PC-9 (cell line): ENCODE measurements around the gene USP7. TPM values are rescaled to one million over a fixed set of nuclear protein-coding genes. Genes with fewer than 3 reads are reported as not detected.

Experiments used
- BruUV-seq: library from RNA; stranded (reverse); fragments of 400-500 nt; replicated peaks from 2 replicates; lab custom pipeline; 2021; lab: Mats Ljungman, UMichigan
- CTCF ChIA-PET: fragments of 300-600 bp; sonication (Branson Sonifier 250); formaldehyde crosslinking; loops from one replicate; lab custom pipeline; 2022; ENCODE audit warnings: antibody characterized with exemption; lab: Charles Lee
- POLR2A ChIA-PET: fragments of 300-600 bp; sonication (Branson Sonifier 250); formaldehyde crosslinking; loops from one replicate; lab custom pipeline; 2022; ENCODE audit warnings: antibody characterized with exemption; ENCODE audit not compliant: unreplicated experiment; lab: Charles Lee
- DNase-seq, 2 experiments: peaks; one replicate each; pipeline versions ENCODE4 v3.0.0 to v3.0.0-alpha.2; 2015 to 2022; ENCODE audit warnings: mixed read lengths in 1 of 2
- H2AFZ ChIP-seq: fragments of 200-600 bp; sonication (generic); 2 replicates; pipeline ENCODE4 v1.8.1; 2017; ENCODE audit warnings: antibody characterized with exemption
- H3F3A ChIP-seq: fragments of 200-600 bp; sonication (generic); 2 replicates; pipeline ENCODE4 v1.8.1; 2017; ENCODE audit warnings: antibody characterized with exemption, mild to moderate bottlenecking, low read depth; ENCODE audit not compliant: insufficient read depth
- H3K27ac ChIP-seq: fragments of 200-600 bp; sonication (generic); 2 replicates; pipeline ENCODE4 v1.6.1; 2016; ENCODE audit warnings: mixed run types
- H3K27me3 ChIP-seq: fragments of 200-600 bp; sonication (generic); 2 replicates; pipeline ENCODE4 v1.6.1; 2016; ENCODE audit warnings: low read depth, mixed run types; ENCODE audit not compliant: insufficient read depth
- H3K36me3 ChIP-seq: fragments of 200-600 bp; sonication (generic); 2 replicates; pipeline ENCODE4 v1.6.1; 2016; ENCODE audit warnings: low read depth, mixed run types
- H3K4me1 ChIP-seq: fragments of 200-600 bp; sonication (generic); replicated peaks from 2 replicates; pipeline ENCODE4 v1.6.1; 2016; ENCODE audit warnings: mixed run types; ENCODE audit not compliant: insufficient read depth
- H3K4me2 ChIP-seq: fragments of 200-600 bp; sonication (generic); 2 replicates; pipeline ENCODE4 v1.6.1; 2017; ENCODE audit warnings: mixed run types
- H3K4me3 ChIP-seq: fragments of 200-600 bp; sonication (generic); 2 replicates; pipeline ENCODE4 v1.6.1; 2016; ENCODE audit warnings: mixed run types
- H3K79me2 ChIP-seq: fragments of 200-600 bp; sonication (generic); 2 replicates; pipeline ENCODE4 v1.6.1; 2017; ENCODE audit warnings: low read depth, mixed run types
- H3K9me2 ChIP-seq: fragments of 200-600 bp; sonication (generic); 2 replicates; pipeline ENCODE4 v1.8.1; 2017; ENCODE audit warnings: mild to moderate bottlenecking; ENCODE audit not compliant: insufficient read depth
- H3K9me3 ChIP-seq: fragments of 200-600 bp; sonication (generic); 2 replicates; pipeline ENCODE4 v1.8.1; 2016; ENCODE audit warnings: low read depth; ENCODE audit not compliant: insufficient read depth
- H4K20me1 ChIP-seq: fragments of 200-600 bp; sonication (generic); 2 replicates; pipeline ENCODE4 v1.8.1; 2017; ENCODE audit not compliant: insufficient read depth
- EZH2 ChIP-seq: fragments of 200-600 bp; sonication (generic); IDR thresholded peaks from 2 replicates; pipeline ENCODE4 v1.8.0; 2017; ENCODE audit warnings: antibody characterized with exemption, low read depth
- intact Hi-C: fragments of 100-400 bp; cut with micrococcal nuclease; formaldehyde crosslinking; loops from one replicate; pipeline ENCODE4 v1.10.0; 2022; ENCODE audit not compliant: unreplicated experiment
- total RNA-seq: library from RNA; stranded (reverse); gene quantifications from 2 replicates; pipeline ENCODE4 v1.2.3, GENCODE V29; 2021
- TF ChIP-seq, protein P1 (sequence below): fragments of 200-600 bp; sonication (generic); conservative IDR thresholded peaks from 2 replicates; pipeline ENCODE4 v1.6.1; 2017; ENCODE audit warnings: mixed run types, antibody characterized with exemption, mild to moderate bottlenecking, moderate library complexity

USP7 gene
- total RNA-seq, 1 experiment from 2014 or later = 167 TPM

DNA sequence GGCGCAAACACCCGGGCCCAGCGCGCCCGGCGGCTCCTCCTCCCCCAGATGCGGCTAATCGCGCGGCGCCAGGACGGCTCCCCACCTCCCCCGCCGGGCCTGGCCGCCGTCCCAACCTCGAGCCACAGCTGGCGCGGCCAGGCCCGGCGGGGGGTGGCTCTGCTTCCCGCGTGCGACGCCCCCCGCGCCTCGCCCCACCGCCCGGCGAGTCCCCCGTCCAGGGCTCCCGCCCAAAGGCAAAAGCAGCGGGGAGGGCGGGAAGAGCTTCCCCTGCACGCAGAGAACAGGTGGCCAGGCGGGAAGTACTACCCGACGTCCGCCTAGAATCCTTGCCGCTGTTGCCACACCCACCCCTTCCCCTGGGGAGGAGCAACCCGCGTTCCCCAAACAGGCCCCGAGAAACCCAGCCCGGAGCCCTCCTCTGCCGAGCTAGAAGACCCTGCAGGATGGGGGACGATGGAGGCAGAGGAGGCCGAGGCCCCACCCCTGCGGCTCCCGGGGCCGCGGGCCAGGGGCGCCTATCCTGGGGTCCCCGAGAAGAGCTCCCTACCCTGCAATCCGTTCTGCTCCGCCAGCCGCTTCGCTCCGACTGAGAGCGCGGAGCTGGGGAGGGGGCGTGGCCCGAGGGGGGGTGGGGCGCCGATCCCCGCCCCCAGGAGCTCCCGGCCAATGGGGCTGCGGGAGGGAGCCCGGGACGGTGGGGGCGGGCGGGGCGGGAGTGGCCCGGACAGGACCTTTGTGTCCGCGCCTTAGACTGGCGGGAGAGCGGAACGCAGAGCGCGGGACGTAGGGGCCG, 95.1 kb downstream of the USP7 start, which contains the start of gene CARHSP1:
TSS of gene CARHSP1 (minus strand) at position 591 of the 796 bp plus-strand sequence. CDS start 9,678 bp downstream, outside the sequence.
- peaks cover 28% of the 10 kb centered on the region for H4K20me1 ChIP-seq
- H3K9me2 ChIP-seq = no peaks in the 10 kb centered on the region
- peaks cover 30% of the 10 kb centered on the region for H3F3A ChIP-seq
- H3K79me2 ChIP-seq = peaks cover 46% of the 10 kb centered on the region
- H2AFZ ChIP-seq = peak within 1 kb of the TSS; percentile 96
- POLR2A ChIA-PET = interaction anchor here (0.5 to 1.4 kb wide), 11 partner anchors 10 to 1694 kb away, joined by 3 to 45 read pairs (median 4); partner anchors contain the start of genes HAPSTR1, PMM2 and TMEM186
- no peaks in the 10 kb centered on the region for H3K9me3 ChIP-seq
- intact Hi-C loops = loop anchor here (2.0 kb wide), 1 partner anchor 72 kb away; the partner anchor contains the start of genes PMM2 and TMEM186
- peak within 1 kb of the TSS; percentile 88 for H3K4me3 ChIP-seq
- no peaks in the 10 kb centered on the region for H3K27me3 ChIP-seq
- H3K36me3 ChIP-seq = no peaks in the 10 kb centered on the region
- peak; percentile 83 to 90 for DNase-seq
- CTCF ChIA-PET = interaction anchor here (0.6 to 1.0 kb wide), 8 partner anchors 8 to 265 kb away, joined by 3 to 14 read pairs (median 5); no protein-coding TSS in a partner anchor
- no TSS peak for BruUV-seq
- H3K4me1 ChIP-seq = peaks cover 41% of the 10 kb centered on the region
- H3K4me2 ChIP-seq = peak within 1 kb of the TSS; percentile 93
- no peak for TF ChIP-seq EZH2
- TF ChIP-seq, protein P1, sequence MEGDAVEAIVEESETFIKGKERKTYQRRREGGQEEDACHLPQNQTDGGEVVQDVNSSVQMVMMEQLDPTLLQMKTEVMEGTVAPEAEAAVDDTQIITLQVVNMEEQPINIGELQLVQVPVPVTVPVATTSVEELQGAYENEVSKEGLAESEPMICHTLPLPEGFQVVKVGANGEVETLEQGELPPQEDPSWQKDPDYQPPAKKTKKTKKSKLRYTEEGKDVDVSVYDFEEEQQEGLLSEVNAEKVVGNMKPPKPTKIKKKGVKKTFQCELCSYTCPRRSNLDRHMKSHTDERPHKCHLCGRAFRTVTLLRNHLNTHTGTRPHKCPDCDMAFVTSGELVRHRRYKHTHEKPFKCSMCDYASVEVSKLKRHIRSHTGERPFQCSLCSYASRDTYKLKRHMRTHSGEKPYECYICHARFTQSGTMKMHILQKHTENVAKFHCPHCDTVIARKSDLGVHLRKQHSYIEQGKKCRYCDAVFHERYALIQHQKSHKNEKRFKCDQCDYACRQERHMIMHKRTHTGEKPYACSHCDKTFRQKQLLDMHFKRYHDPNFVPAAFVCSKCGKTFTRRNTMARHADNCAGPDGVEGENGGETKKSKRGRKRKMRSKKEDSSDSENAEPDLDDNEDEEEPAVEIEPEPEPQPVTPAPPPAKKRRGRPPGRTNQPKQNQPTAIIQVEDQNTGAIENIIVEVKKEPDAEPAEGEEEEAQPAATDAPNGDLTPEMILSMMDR = no peak
- peak within 1 kb of the TSS; percentile 55 for H3K27ac ChIP-seq

DNA sequence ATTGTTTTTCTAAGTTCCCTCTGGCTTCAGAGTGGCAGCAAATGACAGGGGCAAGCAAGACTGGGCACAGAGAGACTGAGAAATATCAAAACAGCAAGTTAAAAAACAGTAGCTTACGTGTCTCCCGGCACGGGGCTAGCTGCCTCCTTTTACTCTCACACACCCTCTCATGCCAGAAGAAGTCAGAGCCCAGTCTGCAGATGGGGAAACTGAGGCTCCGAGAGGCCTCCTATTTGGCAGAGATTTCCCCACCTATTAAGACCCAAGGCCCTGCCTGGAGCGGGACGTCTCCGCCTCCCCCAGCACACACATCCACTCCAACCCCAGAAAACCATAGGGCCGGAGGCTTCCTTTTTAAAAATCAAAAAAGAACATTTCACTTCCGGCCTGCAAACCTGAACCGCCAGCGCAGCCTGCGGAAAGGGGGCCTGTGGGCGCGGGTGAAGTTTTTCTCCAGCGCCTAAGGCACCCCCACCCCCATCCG, 95.7 kb downstream of the USP7 start:
- Histone ChIP-seq H3K4me1 (peaks cover 46% of the 10 kb centered on the region), H3K9me2 (no peaks in the 10 kb centered on the region), H4K20me1 (peaks cover 34% of the 10 kb centered on the region), H3F3A (peaks cover 34% of the 10 kb centered on the region), H3K27ac (peak overlapping the region; percentile 55; the same call in 1 of the 2 replicates), H2AFZ (peak overlapping the region; percentile 66; the same call in 1 of the 2 replicates), H3K4me3 (peak overlapping the region; percentile 88), H3K36me3 (no peaks in the 10 kb centered on the region), H3K9me3 (no peaks in the 10 kb centered on the region), H3K79me2 (peaks cover 53% of the 10 kb centered on the region), H3K27me3 (no peaks in the 10 kb centered on the region), H3K4me2 (peak overlapping the region; percentile 93)
- TF ChIP-seq, protein P1 = no peak
- TF ChIP-seq EZH2 = no peak
- ChIA-PET POLR2A (interaction anchor here (0.7 to 1.4 kb wide), 4 partner anchors 14 to 230 kb away, joined by 3 to 45 read pairs (median 12); partner anchors contain the start of genes HAPSTR1, PMM2 and TMEM186), CTCF (interaction anchor here (0.6 kb wide), 1 partner anchor 76 kb away, joined by 4 read pairs; no protein-coding TSS in a partner anchor)
- no peak for DNase-seq
- intact Hi-C loops = loop anchor here (2.0 kb wide), 1 partner anchor 71 kb away; the partner anchor contains the start of genes PMM2 and TMEM186
- TSS peak; percentile 62 for BruUV-seq

DNA sequence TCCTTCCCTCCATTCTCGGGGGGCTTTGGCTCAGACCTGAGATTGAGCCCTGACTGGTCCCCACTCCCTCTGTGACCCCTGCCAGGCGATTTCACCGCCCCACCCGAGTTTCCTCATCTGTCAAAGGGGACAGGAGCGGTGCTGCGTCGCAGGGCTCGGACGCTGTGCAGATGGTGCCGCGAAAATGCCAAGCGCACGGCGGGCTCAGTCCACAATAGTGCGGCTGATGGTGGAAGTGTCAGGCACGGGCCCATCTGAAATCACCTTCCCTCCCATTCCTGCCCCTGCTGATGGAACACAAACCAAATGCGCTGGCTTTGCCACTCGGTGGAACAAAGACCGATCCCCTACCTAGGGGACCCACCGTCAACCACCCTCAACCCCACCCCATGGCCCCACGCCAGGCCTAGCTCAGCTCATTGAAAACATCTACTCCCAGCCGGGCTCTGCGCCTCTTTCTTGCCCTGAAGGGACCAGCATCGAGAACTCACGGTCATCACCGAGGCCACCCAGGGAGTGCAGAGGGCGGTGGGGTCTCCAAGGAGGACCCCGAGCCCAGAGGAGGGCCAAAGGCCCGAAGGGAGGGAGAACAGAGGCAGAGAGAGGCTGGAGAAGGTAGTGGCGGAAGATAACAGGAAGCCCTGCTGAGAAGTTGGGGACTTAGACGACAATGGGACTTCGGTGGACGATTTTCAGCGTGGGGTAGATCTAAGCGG, 96.3 kb downstream of the USP7 start:
- Histone ChIP-seq H3F3A (peaks cover 28% of the 10 kb centered on the region), H3K79me2 (peaks cover 59% of the 10 kb centered on the region), H3K9me3 (no peaks in the 10 kb centered on the region), H2AFZ (no peak overlapping the region), H3K36me3 (no peaks in the 10 kb centered on the region), H3K4me2 (peak overlapping the region; percentile 93), H3K27me3 (no peaks in the 10 kb centered on the region), H4K20me1 (peaks cover 39% of the 10 kb centered on the region), H3K4me3 (peak overlapping the region; percentile 88), H3K4me1 (peaks cover 44% of the 10 kb centered on the region), H3K9me2 (no peaks in the 10 kb centered on the region), H3K27ac (no peak overlapping the region)
- intact Hi-C loops = no loop called here
- no TSS peak for BruUV-seq
- TF ChIP-seq, protein P1 = no peak
- TF ChIP-seq EZH2 = no peak
- POLR2A ChIA-PET = interaction anchor here (0.6 to 0.9 kb wide), 2 partner anchors 13 to 14 kb away, joined by 3 to 4 read pairs; no protein-coding TSS in a partner anchor
- no peak for DNase-seq
- CTCF ChIA-PET = no interaction called here
